Breast epithelium (tissue), 3 donors: Measurements from ENCODE around the gene CASP8AP2.
"Not testable (repeated sequence)": the region's sequence is repeated elsewhere in the genome, so short reads cannot be mapped to it uniquely, and the experiment has no call there.

Experiments
- CTCF ChIP-seq, 3 donors: fragments of 450-650 bp; IDR thresholded peaks; one replicate each; pipeline ENCODE4 v1.5.1; 2016 to 2017; ENCODE audit warnings: antibody characterized with exemption in 3 of 3, mild to moderate bottlenecking in 3 of 3, moderate library complexity in 3 of 3
- POLR2A ChIP-seq: fragments of 450-650 bp; IDR thresholded peaks from one replicate; pipeline ENCODE4 v1.6.1; 2016; ENCODE audit warnings: antibody characterized with exemption, mild to moderate bottlenecking, moderate library complexity
- POLR2AphosphoS5 ChIP-seq, 3 donors: sonication (generic); formaldehyde crosslinking; IDR thresholded peaks; one replicate each; pipeline ENCODE4 v1.6.1; 2017; ENCODE audit warnings: antibody characterized with exemption in 3 of 3

GRCh38 chr6:89890845-89891528 is 61.3 kb downstream of the CASP8AP2 start:
- not testable (repeated sequence) for TF ChIP-seq CTCF (IDR thresholded peaks at IDR 0.05); POLR2A; POLR2AphosphoS5 (IDR thresholded peaks at IDR 0.05)
